Astrocyte (in vitro differentiated cells and primary cell): ENCODE results near the gene PRTN3.
A peak's percentile ranks its signal among the peaks of the same experiment; 100 is the strongest.

Experiments used
- EZH2 ChIP-seq: IDR thresholded peaks from 2 replicates; pipeline ENCODE4 v1.6.1; 2012; ENCODE audit warnings: mild to moderate bottlenecking, low read length, inconsistent platforms; ENCODE audit not compliant: insufficient read depth
- TF ChIP-seq, protein P1 (sequence below): IDR thresholded peaks from 2 replicates; pipeline ENCODE4 v1.5.1; 2011; ENCODE audit warnings: low read depth, mild to moderate bottlenecking, inconsistent platforms, low read length, moderate library complexity; ENCODE audit not compliant: insufficient read depth

DNA sequence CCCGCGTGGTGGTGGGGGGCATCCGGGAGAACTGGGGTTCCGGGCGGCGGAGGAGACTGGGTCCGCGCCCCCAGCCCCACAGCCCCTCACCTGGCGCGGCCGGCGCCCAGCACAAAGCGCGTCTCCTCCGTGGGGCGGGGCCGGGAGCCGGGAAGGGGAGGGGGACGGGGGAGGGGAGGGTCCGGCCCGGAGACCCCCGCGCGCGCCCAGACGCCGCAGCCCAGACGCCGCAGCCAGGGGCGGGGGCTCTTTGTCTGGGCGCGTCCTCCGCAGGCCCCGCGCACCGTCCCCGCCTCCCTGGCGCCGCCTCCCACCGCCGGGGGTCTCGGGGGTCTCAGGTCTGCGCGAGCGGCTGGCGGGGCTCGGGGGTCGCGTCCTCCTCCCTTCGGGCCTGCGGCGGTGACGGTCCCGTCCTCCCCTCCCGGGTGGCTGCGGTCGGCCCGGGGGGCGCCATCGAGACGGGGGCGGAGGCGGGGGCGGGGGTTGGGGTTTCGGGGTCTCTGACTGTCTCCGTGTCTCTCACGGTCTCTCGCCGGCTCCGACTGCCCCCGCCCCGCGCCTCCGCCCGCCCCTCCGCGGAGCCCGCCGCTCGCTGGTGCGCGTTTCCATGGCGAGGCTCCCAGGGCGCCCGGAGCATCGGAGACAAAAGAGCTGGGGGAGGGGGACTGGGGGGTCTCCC lies 18.8 kb upstream of the PRTN3 start, which contains the start of gene PLPPR3:
- TF ChIP-seq, protein P1, sequence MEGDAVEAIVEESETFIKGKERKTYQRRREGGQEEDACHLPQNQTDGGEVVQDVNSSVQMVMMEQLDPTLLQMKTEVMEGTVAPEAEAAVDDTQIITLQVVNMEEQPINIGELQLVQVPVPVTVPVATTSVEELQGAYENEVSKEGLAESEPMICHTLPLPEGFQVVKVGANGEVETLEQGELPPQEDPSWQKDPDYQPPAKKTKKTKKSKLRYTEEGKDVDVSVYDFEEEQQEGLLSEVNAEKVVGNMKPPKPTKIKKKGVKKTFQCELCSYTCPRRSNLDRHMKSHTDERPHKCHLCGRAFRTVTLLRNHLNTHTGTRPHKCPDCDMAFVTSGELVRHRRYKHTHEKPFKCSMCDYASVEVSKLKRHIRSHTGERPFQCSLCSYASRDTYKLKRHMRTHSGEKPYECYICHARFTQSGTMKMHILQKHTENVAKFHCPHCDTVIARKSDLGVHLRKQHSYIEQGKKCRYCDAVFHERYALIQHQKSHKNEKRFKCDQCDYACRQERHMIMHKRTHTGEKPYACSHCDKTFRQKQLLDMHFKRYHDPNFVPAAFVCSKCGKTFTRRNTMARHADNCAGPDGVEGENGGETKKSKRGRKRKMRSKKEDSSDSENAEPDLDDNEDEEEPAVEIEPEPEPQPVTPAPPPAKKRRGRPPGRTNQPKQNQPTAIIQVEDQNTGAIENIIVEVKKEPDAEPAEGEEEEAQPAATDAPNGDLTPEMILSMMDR: no peak
- peak; percentile 63 for TF ChIP-seq EZH2
